Measurements from ENCODE around the gene ENPP7.

The ENPP7 gene

GRCh38 chr17:79702550-79703236 lies 28.1 kb upstream of the ENPP7 start:
- DNase-seq (ENCODE audit: low spot score), result no peak

GRCh38 chr17:79704691-79705090 lies 26.1 kb upstream of the ENPP7 start:
- no peak for DNase-seq (ENCODE audit: low spot score)

- DNase-seq (ENCODE audit: low spot score), result no peak
Measured at GRCh38 chr17:79705674-79706073, 25.1 kb upstream of the ENPP7 start.

DNA sequence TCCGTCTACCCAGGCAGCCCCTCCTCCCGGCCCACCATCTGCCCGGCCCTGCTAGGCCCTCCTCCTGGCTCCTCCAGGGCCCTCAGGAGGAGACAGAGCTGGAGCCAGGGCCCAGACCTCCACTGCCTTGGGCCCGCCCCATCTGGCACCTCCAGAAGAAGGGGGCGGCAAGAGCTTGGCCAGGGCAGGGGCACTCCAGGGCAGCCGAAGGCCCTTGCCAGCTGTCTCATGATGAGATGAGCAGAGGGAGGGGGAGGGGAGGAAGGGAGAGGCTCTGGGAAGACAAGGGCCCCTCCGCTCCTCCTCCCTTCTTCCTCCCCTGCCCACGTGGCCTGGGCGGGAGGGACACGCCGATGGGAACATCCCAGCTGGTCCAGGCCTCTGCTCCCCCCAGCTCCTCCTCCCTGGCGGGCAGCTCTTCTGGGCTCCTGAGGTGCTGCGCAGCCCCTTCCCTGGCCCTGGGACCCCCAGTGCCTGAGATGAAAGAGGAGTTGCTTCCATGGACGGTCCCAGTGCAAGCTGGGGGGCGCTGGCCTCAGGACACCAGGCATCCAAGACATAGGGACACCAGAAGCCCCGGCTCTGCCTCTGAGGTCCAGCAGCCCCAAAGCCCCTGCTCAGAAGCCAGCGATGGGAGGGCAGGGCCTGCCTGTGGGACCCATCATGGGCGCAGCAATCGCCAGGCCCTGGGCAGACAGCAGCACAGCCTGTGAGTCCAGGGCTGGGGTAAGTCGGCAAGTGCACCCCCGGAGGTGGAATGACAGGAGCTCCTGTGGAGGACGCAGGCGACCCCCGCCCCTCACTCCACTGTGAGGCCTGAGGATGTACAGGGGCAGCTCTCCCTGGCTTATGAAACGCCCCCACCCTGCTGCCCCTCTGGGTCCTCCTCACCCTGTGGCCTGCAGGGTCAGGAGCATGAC lies 23.6 kb upstream of the ENPP7 start:
- no peak for DNase-seq (ENCODE audit: low spot score)

DNA sequence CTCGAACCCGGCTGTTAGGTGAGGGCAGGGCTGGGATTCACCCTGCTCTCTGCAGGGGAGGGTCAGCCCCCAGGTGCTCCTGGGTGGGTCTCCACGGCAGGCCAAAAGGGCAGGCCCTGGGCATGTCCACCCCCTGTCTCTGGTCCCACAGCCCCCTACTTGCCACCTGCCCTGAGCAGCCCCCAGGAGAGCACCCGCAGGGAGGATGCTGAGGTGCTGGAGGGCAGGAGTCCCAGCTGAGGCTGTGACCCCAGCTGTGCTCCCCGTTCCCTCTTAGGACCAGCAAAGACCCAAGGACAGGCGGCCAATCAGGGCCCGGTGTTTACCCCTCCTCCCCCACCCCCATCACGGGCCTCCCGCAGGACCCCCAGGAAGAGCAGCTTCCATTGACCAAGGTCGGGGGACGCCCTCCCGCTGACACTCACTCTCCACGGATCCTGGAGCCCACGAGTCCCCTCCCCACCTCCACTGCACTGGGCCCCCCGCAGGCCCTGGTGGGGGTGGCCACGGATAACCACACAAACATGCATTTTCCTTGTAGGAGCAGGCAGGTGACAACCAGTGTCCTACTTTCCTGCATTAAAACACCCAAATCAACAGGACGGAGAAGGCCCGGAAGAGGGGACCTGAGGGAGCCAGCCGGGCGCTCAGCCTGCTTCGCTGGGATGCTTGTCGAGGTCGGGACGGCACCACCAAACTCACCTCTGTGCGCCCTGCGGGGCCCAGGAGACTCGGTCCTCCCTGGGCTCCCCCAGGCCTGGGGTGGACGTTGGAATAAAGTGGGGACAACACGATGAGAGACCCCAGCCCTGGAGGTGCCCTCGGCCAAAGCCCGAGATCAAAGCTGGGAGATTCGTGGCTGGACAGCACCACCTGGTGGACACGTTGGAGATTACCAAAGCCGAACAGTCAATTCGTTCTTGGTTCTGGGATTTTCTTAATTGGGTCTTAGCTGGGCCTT lies 22.5 kb upstream of the ENPP7 start:
- DNase-seq (ENCODE audit: low spot score), result peak; percentile 68

- no peak for DNase-seq (ENCODE audit: low spot score)
Measured at GRCh38 chr17:79711715-79712305, 18.9 kb upstream of the ENPP7 start.

DNA sequence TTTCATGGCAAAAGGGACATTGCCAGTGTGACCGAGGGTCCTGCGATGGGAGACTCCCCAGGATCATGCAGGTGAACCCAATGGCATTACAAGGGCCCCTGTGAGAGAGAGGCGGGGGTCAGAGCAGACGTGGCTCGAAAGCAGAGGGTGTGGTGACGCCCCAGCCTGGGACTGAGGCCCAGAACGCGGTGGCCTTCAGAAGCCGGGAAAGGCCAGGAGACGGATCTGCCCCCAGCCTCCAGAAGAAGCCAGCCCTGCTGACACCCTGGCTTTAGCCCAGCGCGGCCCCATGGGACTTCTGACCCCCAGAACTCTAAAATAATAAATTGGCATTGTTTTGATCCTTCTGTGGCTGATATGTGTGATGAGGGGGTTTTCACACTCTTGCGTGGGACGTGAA lies 17.4 kb upstream of the ENPP7 start:
- DNase-seq (ENCODE audit: low spot score), result no peak

DNA sequence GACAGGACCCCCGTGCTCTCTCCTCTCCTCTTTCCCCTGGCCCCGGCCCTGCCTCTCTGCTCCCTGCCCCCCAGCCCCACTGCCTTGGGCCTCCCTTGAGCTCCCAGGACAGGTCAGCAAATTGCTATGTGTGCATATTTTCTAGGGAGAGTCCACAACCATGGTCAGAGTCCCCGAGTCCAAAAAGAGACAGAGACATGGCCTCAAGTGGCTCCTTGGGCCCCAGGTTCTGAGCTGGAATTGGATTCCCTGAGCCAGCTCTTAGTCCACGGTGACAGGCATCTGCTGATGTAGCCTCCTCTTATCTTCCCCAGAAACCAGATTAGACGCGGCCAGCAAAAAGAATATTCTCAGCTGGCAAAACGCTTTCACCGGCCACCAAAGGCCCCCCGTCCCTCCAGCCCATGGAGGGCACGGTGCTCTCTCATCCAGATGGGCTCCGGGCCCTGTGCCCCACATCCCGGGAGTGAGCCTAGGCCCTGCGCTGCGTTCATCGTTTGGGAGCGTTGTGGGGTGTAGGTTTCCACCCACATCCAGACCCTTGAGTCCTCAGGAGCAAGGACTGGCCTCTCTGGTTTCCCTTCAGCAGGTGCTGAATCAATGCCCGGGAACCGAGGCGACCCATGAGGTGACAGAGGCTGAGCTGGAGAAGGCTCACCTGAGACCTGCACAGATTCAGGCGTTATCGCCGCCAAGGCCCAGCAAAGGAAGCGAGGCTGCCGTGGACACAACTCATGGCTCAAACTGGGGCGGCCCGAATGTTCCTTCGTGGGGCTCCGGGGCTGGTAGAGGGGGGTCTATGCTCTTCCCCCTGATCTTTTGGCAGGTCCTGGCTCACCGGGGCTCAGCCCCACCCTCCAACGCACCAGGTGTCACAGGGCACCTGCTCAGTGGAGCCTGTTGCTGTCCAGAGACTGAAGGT lies 16.3 kb upstream of the ENPP7 start:
- no peak for DNase-seq (ENCODE audit: low spot score)

GRCh38 chr17:79715098-79715942 lies 15.4 kb upstream of the ENPP7 start:
- no peak for DNase-seq (ENCODE audit: low spot score)

DNA sequence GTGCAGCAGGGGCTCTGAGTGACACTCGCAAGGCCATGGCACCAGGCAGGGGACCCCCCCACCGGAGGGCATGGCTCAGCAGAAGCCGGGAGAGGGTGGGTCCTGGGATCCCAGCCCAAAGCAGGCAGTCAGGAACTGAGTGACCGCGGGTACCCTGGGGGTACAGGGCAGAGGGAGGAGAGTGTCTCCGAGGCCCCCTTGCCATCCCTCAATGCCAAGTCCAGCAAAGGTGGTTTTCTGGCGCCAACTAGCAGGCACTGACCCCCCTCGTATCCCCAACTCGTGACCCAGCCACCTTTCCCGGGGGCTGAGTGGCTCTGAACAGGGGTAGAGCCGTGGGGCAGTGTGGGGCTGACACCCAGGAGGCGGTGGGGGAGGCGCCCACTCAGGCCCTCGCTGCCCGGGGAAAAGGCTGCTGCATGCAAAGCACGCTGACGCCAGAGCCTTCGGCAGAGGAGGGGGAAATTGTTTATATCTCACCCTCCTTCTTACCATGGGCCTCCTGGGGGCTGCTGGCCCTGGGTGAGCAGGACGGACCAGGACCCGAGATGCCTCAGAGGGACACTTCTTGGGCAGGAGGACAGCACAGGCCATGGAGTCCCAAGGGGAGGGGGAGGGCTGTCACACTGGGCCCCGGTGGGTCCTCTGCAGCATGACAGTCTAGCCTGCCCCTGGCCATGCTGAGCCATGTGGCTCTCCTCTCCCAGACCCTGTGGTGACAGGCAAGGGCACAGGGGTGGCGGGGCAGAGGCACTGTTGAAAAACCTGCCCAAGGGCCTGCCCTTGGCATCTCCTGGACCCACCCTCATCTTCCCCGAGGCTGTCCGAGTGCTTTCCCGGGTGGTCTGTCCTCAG lies 14.6 kb upstream of the ENPP7 start:
- no peak for DNase-seq (ENCODE audit: low spot score)

DNA sequence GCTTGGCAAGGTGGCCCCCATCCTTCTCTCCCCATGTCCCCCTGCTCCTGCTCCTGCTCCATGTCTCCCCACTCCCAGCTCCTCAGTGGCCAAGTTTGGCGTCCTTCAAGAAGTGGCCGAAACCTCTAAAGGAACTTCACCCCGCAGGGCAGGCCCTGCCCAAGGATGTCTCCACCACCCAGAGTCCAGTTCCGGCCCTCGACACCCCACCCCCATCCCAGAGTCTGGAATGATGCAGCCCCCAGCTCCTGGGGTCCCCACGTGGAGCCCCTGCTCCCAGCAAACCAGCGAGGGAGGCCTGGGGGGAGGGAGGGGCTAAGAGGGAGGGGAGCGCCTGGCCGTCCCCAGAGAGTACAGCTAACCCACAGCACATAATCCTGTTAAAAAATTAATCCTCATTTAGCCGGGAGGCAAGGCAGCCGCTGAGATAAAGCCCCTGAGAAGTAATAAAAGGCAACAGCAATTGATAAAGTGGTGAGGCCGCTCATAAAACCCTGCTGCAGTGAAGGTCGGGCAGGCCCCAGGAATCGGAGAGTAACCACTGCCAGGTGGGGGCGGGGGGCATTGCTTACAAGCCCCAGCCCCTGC lies 9.9 kb upstream of the ENPP7 start:
- no peak for DNase-seq (ENCODE audit: low spot score)

DNA sequence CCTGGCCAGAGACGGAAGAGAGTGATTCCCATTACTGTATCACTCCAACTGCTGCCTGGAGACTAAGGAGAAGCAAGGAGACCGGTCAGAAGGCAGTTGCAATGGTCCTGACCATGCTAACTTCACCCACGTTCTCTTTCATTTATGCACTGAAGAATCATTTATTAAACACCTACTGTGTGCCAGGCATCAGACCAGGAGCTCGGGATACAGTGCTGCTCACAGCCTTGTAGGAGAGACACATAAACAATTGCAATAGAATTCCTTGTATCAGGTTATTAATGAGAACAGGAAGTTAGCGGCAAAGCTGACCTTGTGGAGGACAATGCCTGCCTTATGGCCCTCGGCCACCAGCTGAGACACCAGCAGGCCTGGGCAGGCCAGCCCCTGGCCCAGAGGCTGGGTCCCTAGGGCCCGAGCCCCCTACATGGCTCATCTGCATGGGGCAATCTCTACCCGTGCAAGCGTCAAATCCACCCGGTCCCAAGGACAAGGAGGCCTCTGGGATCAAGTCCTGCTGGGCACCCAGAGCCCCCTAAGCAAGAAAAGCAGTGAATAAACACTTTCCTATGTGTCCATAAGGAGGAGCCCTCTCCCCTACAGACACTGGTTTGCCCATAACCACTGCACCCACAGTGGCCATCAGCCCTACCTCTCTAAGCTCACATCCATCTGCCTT lies 8.6 kb upstream of the ENPP7 start:
- DNase-seq (ENCODE audit: low spot score), result no peak

DNA sequence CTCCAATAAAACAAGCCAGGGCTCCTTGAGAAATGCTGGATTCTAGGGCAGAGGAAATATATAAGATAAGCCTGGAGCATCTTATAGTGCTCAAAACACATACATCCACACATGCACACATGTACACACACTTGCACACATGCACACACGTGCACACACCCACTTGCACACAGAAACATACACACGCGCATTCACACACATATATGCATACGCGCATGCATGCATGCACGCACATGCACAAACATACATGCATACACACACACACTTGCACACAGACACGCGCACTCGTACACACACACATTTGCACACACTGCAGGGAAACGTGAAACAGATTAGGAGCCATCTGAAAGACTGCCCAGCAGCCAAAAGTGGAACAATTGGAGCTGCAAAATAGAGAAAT lies 8.0 kb upstream of the ENPP7 start:
- DNase-seq (ENCODE audit: low spot score), result no peak

DNA sequence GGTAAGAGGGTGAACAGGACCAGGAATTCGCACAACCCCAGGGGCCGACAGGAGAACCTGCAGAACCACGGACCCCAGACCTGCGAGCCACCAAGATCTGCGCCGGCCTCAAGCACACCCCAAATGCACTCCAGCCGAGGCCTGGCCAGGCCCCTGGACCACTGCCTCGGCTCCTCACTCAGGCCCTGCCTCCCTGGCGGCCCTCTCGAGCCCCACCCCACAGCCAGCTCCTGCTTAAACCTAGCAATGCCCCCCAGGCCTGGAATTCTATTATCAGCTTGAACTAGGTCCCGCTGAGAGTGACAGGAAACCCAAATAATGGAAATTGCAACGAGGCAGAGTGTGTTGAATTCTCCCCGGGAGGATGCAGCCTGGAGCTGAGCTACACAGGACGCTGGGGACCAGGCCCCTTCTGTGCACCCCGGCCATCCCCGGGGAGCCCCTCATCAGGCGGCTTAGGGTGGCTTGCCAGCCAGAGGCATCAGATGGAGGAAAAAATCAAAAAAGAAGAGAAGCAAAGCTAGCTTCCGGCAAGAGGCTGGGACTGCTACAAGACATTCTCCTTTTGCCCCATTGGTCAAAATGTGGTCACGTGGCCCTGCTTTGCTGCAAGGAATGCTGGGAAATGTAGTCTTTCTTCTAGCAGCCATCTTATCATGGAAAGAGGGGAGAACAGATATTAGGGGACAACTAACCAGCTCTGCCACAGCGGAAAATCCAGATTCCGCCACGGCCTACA lies 2.4 kb upstream of the ENPP7 start:
- DNase-seq (ENCODE audit: low spot score), result peak; percentile 95

DNA sequence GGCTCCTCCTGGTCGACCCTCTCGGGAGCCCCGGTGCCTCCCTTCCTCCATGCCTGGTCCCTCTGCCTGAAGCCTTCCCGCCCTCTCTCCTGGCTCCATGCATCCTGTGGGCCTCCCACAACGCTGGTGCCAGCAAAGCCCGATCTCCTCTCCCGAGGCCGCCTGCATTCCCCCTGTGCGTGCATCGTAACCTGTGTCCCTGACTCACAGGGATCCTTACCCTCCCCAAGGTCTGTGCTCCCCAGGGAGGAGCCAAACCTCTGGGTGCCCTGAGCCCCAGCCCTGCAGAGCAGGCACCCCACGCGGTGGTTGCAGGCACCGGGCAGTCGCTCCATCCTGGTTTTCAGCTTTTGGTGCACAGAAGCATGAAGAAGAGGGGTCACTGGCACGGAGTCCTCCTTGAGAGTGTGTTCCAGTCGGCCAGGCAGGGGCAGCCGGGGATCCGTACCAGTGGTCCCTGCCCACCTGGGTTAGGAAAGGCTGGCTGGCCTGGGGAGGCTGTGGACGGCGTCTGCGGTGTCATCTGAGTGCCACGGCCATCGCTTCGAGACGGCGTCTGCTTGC lies 1.8 kb upstream of the ENPP7 start:
- DNase-seq (ENCODE audit: low spot score), result no peak

DNA sequence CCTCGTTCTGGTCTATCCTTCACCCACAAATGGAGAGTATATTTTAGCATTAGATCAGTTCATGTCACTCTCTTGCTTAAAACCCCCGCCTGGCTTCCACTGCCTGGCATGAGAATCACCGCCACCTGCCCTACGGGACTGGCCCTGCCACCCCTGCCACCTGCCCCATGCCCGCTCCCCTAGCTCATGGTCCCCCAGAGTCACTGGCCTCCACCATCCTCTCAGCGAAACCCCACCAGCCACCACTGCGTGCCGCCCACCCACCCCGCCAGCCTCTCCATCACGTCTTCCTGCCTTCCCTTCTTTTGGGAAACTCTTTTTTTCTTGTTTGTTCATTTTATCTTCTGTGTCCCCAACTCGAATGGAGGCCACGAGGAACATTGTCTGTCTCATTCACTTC lies 982 bp upstream of the ENPP7 start:
- DNase-seq (ENCODE audit: low spot score), result no peak

- DNase-seq (ENCODE audit: low spot score), result no peak
Measured at GRCh38 chr17:79730437-79730768, 340 bp upstream of the ENPP7 start.
